Measurements from ENCODE around the gene USP36.
"Not testable (repeated sequence)": the region's sequence is repeated elsewhere in the genome, so short reads cannot be mapped to it uniquely, and the experiment has no call there.

USP36 gene

GRCh38 chr17:78870621-78871020 lies 30.0 kb upstream of the USP36 start:
- DNase-seq = no peak

- DNase-seq = no peak
These were observed 27.8 kb upstream of the USP36 start for GRCh38 chr17:78868391-78868790.

GRCh38 chr17:78867046-78867445 lies 26.4 kb upstream of the USP36 start:
- not testable (repeated sequence) for DNase-seq

DNA sequence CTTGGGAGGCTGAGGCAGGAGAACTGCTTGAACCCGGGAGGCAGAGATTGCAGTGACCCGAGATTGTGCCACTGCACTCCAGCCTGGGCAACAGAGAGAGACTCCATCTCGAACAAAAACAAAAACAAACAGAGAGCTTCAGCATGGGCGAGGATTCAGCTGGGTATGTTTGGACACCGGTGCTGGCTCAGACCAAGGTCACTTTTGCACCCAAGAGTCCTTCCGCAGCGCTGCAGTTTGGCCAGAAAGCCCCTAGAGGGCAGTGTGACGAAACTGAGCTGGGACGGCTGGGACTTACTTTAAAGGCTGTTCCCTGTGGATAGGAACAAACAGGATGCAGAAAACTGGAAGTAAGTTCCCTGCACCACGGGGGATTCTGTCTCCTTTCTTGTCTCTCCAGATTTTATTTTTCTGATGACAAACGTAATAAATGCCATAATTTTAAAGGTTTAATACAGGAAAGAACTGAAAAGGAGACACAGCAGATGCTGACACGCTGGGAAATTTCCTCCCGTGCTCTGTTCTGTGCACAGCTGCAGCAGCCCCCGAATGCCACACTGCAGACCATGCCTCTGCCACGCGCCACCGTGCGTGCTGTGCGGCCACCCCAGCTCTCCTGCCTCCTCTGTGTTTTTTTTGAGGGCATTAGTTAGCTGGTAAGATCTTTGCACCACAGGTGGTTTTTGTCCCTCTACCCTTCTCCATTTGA lies 25.2 kb upstream of the USP36 start:
- DNase-seq = peak; percentile 76

GRCh38 chr17:78864117-78864516 lies 23.5 kb upstream of the USP36 start:
- no peak for DNase-seq

GRCh38 chr17:78862073-78863023 lies 21.7 kb upstream of the USP36 start:
- no peak for DNase-seq

DNA sequence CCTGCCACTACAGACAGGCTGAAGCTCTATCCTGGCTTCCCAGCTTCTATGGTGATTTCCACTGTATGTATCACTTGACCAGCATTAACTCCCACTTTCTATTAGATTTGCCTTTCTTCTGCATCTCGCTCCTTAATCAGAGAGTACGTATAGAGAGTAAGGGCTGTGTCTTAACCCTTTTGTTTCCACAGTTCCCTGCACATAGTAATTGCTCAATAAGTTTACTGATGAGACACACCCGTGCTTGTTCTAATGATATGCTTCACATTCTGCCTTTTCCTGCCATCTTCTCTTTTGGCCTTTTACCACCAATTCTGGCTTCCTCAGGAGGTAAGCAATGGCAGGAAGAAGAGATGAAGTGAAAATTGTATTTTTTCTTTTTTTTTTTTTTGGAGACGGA lies 20.6 kb upstream of the USP36 start:
- DNase-seq = no peak

DNA sequence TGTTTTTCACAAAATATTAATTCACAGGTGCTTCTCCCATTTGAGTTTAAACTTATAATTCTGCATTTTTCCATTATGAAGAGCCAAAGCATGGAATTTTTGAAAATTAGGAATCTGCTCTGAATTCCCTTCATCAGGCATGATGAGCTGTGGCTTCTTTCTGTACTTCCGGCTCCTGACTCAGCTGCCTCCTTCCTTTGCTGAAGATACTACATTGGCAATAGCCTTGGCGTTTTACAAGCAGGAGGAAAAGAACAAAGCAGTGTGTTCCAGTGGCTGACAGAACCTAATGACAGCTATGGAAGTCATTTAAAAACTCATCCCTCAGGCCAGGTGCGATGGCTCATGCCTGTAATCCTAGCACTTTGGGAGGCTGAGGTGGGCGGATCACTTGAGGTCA lies 18.4 kb upstream of the USP36 start:
- no peak for DNase-seq

- no peak for DNase-seq
These were observed 16.7 kb upstream of the USP36 start for GRCh38 chr17:78857266-78857665.

- DNase-seq = no peak
These were observed 15.0 kb upstream of the USP36 start for GRCh38 chr17:78855561-78856165.

DNA sequence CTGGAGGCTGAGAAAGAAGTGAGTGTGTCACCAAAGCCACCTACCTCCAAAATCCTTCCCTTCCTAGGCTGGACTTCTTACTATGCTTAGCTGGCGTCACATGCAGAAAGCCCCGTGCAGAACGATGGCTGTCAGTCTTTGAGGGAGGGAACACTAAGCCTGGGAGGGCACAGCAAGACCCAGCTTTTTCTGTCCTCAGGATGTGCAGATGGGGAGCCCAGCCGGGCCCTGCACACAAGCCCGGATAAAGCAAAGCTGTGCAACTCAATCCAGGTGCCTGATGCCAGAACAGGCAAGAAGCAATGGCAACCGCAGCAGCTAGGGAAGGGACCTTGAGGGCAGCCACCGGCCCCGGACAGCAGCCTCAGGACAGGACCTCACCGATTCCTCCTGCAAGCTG lies 13.9 kb upstream of the USP36 start:
- no peak for DNase-seq

GRCh38 chr17:78853926-78854394 lies 13.3 kb upstream of the USP36 start:
- peak; percentile 53 for DNase-seq

DNA sequence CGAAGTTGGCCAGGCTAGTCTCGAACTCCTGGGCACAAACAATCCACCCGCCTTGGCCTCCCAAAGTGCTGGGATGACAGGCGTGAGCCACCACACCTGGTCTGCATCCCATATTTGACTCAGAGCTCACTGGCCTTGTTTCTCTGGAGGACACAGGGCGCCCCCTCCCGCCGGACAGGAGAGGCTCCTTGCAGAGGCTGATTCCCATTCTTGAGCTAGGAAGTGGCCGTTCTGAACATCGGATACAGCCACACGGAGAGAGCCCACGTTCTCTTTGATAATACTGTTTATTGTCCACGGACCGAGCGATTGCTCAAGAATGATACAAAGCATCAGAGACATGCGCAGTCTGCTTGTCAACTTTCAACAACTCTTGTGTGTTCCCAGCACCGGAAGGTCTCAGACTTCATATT lies 12.1 kb upstream of the USP36 start:
- DNase-seq = no peak

DNA sequence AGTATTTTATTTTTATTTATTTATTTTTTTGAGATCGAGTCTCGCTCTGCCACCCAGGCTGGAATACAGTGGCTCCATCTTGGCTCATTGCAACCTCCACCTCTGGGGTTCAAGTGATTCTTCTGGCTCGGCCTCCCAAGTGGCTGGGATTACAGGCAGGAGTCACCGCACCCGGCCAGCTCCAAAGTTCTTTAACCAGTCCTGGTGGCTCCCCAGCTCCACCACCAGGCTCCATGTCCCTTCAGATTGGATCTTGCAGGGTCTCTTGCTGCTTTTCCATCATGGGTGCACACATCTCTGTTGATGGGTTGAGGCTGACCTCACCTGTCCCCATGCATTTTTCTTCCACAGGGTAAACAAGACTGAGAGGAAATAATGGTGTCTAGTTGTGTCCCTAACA lies 8.4 kb upstream of the USP36 start:
- DNase-seq = no peak

GRCh38 chr17:78847052-78847451 lies 6.4 kb upstream of the USP36 start:
- DNase-seq = no peak

- DNase-seq = peak; percentile 28
These were observed 3.8 kb upstream of the USP36 start for GRCh38 chr17:78844301-78845005.

DNA sequence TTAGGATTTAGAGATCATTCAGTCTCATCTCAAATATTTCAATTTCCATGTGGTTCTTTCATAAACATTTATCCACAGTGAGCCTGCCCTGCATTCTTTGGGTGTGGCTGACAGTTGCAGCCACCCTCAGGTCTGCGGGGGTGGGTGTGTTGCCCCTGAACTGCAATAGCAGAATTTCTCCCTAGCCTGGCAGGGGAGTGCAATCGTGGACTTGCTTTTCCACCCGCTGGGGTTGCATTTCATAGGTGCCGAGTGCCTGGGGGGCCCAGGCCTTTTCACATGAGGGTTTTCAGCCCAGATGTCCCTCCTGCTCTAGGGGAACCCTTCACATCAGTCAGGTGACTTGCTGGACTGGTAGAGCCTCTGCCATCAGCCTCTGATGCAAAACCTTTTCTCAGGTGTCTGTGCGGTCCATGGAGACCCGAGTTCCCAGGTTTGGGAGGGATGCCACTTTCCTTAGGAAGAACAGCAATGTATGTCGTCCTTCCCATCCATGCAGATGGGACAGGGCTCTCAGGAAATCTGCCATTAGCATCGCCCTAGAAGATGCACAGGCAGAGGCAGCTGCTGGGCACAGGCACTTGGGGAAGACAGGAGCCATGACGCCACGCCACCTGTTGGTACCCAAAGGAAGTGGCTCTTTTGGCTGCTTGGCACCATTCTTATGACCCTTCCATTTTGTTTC lies 2.4 kb upstream of the USP36 start:
- DNase-seq = peak; percentile 82

DNA sequence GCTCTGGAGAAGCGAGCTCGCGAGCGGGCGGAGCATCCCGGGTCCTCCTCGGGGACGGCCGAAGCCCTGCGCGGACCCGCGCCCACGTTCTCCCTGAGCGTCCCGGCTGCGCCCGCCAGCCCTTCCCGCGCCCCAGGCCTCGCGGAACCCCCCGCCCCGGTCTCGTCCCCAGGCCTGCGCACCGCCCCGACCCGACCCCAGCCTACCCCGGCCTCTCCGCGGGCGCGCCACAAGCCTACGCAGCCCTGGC lies 159 bp downstream of the USP36 start:
- DNase-seq = no peak

DNA sequence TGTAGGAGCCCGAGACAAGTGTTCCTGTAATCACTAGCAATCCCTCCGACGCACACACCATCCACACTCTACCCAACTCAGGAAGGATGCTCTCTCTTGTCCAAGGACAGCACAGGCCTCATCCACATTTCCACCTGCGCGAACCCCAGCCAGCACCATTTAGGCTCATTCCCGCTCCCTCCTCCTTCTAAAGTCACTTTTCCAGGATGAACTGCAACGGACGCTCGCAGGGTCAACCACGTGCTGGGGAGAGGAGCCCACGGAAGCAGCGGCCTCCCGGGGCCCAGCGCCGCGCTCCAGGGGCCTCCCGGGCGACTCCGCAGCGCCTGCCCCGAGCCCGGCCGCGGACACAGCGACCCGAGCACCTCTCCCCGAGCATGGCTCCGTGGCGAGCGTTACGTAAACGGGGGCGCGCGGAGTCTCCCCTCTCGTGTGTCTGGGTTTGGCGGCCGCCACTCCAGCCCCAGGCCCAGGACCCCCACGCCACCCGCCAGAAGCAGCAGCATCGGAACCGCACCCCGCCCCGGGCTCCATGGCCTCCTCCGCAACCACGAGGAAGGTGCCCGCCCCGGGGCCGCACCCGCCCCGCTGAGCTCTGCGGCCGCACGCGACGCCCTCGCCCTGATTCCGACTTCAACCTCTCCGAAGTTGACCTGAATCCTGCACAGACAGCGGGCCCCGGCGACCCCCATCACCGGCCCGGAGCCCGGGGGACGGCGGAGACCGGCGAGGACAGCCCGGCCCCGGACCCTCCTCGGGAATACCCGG lies 668 bp downstream of the USP36 start:
- peak; percentile 65 for DNase-seq

- DNase-seq = no peak
These were observed 1.3 kb downstream of the USP36 start for GRCh38 chr17:78839235-78839761.

- DNase-seq = no peak
These were observed 2.0 kb downstream of the USP36 start for GRCh38 chr17:78838574-78839005.

Data from hematopoietic multipotent progenitor cell treated with erythropoietin and hydrocortisone succinate and interleukin-3 and kit ligand, for 4 days (in vitro differentiated cells).